BJ (cell line): ENCODE data around the gene KAZALD1. TPM values are rescaled to one million over a fixed set of nuclear protein-coding genes. Genes with fewer than 3 reads are reported as not detected.
A peak's percentile ranks its signal among the peaks of the same experiment; 100 is the strongest.

Source experiments
- CTCF ChIA-PET: fragments of 350-600 bp; formaldehyde crosslinking; extraction: SDS; loops from one replicate; lab custom pipeline; 2021; ENCODE audit warnings: antibody characterized with exemption, inconsistent platforms; lab: Yijun Ruan, JAX
- POLR2A ChIA-PET: fragments of 300-600 bp; sonication (Branson Sonifier 250); formaldehyde crosslinking; extraction: SDS; loops from one replicate; lab custom pipeline; 2021; ENCODE audit warnings: antibody characterized with exemption; lab: Charles Lee
- DNase-seq: peaks from one replicate; pipeline ENCODE4 v3.0.0-alpha.2; 2011; ENCODE audit warnings: low read depth
- H3K27me3 ChIP-seq: 2 replicates; pipeline ENCODE4 v1.6.0; 2011; ENCODE audit warnings: low read length; ENCODE audit not compliant: control insufficient read depth, insufficient read depth
- H3K36me3 ChIP-seq: 2 replicates; pipeline ENCODE4 v1.5.1; 2011; ENCODE audit warnings: low read length; ENCODE audit not compliant: control insufficient read depth, insufficient read depth
- H3K4me3 ChIP-seq: 2 replicates; pipeline ENCODE4 v1.5.1; 2011; ENCODE audit warnings: low read depth, mild to moderate bottlenecking, control low read depth, low read length
- polyA plus RNA-seq: library from polyadenylated mRNA; depleted of rRNA; stranded (reverse); fragments of >200 nt; gene quantifications from 2 replicates; pipeline ENCODE4 v1.2.3, GENCODE V29; 2011
- TF ChIP-seq, protein P1 (sequence below): IDR thresholded peaks from 2 replicates; pipeline ENCODE4 v1.5.1; 2011; ENCODE audit warnings: low read depth, mild to moderate bottlenecking, control low read depth, inconsistent platforms, low read length, moderate library complexity; ENCODE audit not compliant: insufficient read depth

The KAZALD1 gene
- polyA plus RNA-seq, 1 experiment, result 32.4 TPM

DNA sequence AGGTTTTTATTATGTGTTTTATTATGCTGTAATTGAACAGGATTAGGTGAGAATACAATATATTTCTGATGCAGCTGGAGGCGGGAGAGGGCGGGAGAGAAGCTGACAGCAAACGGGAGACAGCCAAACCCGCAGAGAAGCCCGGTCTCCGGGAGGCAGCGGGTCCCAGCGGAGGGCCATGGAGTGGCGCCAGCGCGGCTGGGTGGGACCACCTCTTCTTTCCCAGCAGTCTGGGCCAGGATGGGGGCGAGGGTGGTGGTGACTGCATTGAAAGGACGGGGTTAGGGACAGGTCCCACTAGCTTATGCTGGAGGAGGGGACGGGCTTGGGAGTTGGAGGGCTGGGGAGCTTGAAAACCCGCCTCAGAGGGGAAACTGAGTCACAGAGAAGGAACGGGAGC lies 14.5 kb upstream of the KAZALD1 start:
- CTCF ChIA-PET, result interaction anchor here (0.6 to 27.0 kb wide), 9 partner anchors 13 to 556 kb away, joined by 3 to 676 read pairs (median 4); partner anchors contain the start of gene KAZALD1
- POLR2A ChIA-PET, result no interaction called here
- no peak for DNase-seq

DNA sequence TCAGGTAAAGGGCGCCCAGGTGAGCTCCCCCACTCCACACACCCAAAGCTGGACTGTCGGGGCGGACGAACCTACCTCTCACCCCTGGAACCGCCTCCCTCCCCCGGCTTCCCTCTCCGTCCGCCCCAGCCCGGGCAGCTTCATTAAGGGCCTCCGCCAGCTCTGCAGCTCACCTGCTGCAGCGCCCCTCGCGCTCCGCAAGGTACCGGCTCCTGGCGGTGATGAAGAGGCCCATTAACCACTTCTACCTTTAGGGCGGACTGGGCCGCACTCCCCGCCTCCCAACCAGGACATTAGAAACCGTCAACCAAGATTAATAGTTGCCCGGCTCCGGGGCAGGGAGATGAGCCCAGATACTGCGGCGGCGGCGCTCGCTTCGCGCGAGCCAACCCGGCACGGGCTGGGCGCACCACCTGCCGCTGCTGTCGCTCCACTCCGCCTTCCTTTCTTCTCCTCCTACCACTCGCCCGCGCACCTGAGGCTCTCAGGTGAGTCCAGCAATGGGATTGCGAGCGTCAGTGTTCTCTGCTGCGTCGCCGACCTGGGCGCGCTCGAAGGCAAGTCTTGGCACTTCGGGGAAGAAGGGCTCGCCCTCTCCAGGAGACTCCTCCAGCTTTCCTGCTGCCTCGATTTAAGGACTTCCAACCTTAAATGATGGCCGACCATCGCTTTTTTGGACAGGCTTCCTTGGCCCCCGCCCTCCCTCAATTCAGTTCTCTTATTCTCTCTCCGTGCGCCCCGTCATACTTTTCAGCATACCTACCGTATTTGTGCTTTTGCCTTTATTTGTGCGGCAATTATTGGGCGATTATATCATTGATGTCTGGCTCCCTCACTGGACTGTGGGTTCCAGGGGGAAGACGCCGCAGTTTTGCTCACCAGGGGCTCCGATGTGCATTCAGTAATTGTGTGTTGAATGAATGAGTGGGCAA lies 13.6 kb upstream of the KAZALD1 start:
- ChIA-PET POLR2A (no interaction called here), CTCF (interaction anchor here (0.6 to 27.0 kb wide), 3 partner anchors 14 to 108 kb away, joined by 3 to 676 read pairs (median 5); partner anchors contain the start of gene KAZALD1)
- no peak for DNase-seq
- Histone ChIP-seq H3K4me3 (no peak overlapping the region), H3K36me3 (no peaks in the 10 kb centered on the region), H3K27me3 (peaks cover 12% of the 10 kb centered on the region)
- TF ChIP-seq, protein P1, sequence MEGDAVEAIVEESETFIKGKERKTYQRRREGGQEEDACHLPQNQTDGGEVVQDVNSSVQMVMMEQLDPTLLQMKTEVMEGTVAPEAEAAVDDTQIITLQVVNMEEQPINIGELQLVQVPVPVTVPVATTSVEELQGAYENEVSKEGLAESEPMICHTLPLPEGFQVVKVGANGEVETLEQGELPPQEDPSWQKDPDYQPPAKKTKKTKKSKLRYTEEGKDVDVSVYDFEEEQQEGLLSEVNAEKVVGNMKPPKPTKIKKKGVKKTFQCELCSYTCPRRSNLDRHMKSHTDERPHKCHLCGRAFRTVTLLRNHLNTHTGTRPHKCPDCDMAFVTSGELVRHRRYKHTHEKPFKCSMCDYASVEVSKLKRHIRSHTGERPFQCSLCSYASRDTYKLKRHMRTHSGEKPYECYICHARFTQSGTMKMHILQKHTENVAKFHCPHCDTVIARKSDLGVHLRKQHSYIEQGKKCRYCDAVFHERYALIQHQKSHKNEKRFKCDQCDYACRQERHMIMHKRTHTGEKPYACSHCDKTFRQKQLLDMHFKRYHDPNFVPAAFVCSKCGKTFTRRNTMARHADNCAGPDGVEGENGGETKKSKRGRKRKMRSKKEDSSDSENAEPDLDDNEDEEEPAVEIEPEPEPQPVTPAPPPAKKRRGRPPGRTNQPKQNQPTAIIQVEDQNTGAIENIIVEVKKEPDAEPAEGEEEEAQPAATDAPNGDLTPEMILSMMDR, result no peak

More for the DNA sequence above, 14.5 kb upstream of the KAZALD1 start:
- Histone ChIP-seq H3K27me3 (peaks cover 12% of the 10 kb centered on the region), H3K4me3 (no peak overlapping the region), H3K36me3 (no peaks in the 10 kb centered on the region)
- TF ChIP-seq, protein P1, result no peak

DNA sequence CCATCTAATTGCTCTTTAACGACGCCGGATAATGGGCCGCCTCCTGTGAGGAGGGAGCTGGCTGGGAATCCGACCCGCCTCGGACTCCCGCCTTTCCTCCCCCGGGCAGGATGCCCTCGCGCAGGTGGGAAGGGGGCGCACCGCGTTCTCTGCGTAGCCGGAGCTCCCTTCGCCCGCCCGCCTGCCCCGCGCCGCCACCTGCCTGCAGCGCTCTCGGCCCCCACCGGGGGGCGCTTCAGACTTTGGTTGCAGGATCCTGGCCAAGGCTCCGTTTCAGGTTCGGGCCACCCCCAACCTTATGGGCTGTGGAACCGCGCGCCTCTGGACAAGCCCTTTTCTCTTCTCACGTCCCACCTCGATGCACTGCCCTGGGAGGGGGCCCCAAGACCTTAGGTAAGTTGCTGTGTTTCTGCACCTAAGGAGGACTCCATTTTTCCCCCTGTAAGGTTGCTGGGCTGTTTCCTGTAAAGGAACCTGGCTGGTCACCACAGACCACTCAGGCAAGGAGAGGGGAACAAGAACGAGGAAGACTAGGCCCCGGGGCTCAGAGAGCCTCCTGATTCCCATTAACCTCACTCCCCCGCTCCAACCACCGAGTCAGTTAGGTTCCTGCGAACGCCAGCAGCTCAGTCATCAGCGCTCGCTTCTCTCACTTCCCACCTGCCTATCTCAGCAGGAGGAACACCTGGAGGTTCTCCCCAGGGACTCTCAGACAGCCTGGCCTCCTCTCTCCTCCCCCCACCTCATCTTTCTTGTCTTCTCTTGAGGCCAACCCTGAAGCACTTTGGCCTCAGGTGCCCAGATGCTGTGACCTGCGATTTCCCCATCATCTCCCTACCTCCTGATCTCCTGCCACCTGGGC lies 11.3 kb upstream of the KAZALD1 start:
- peak overlapping the region; percentile 18 for H3K4me3 ChIP-seq
- ChIA-PET CTCF (interaction anchor here (0.6 to 27.0 kb wide), 18 partner anchors 4 to 799 kb away, joined by 3 to 676 read pairs (median 4); partner anchors contain the start of genes KAZALD1, PDZD7 and SFXN3), POLR2A (interaction anchor here (0.6 kb wide), 1 partner anchor 11 kb away, joined by 3 read pairs; the partner anchor contains the start of gene KAZALD1)
- TF ChIP-seq, protein P1, result peak; percentile 88
- H3K27me3 ChIP-seq, result peaks cover 12% of the 10 kb centered on the region
- no peaks in the 10 kb centered on the region for H3K36me3 ChIP-seq
- DNase-seq, result no peak

DNA sequence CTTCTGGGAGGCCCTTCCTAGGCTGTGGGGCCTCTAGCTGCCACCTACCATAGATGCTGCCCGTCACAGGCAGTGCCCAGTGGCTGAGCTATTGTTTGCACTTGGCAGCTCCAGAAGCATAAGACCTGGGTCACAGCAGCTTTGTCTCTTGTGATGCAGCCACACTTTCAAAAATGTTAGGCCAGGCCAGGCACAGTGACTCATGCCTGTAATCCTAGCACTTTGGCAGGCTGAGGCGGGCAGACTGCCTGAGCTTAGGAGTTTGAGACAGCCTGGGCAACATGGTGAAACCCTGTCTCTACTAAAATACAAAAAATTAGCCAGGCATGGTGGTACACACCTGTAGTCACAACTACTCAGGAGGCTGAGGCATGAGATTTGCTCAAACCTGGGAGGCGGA lies 9.5 kb upstream of the KAZALD1 start:
- POLR2A ChIA-PET, result interaction anchor here (1.0 to 1.3 kb wide), 2 partner anchors 9 kb away, joined by 7 to 9 read pairs; no protein-coding TSS in a partner anchor
- Histone ChIP-seq H3K36me3 (no peaks in the 10 kb centered on the region), H3K27me3 (peaks cover 11% of the 10 kb centered on the region), H3K4me3 (no peak overlapping the region)
- TF ChIP-seq, protein P1, result no peak
- CTCF ChIA-PET, result interaction anchor here (0.6 to 27.0 kb wide), 11 partner anchors 6 to 517 kb away, joined by 3 to 676 read pairs (median 5); partner anchors contain the start of genes KAZALD1 and LZTS2
- DNase-seq, result no peak
